Prostate gland (tissue), 2 donors: ENCODE data around the gene BTBD9. TPM values are rescaled to one million over a fixed set of nuclear protein-coding genes. Genes with fewer than 3 reads are reported as not detected.

Experiments
- DNase-seq: peaks from one replicate; pipeline ENCODE4 v3.0.0-alpha.2; 2019; ENCODE audit warnings: low spot score
- H3K27ac ChIP-seq, 2 donors: fragments of 200-600 bp; sonication (generic); 2 replicates each; pipeline ENCODE4 v1.5.1; 2017 to 2019
- H3K27me3 ChIP-seq: fragments of 200-600 bp; sonication (generic); replicated peaks from 2 replicates; pipeline ENCODE4 v1.5.1; 2019; ENCODE audit not compliant: insufficient read depth
- H3K36me3 ChIP-seq, 2 donors: fragments of 200-600 bp; sonication (generic); 1 replicate in 1 of 2; 2 replicates in 1 of 2; pipeline versions ENCODE4 v1.5.1 to v1.8.1; 2017 to 2019
- H3K4me1 ChIP-seq: fragments of 200-600 bp; sonication (generic); replicated peaks from 2 replicates; pipeline ENCODE4 v1.5.1; 2019
- H3K4me3 ChIP-seq, 2 donors: fragments of 200-600 bp; sonication (generic); 2 replicates each; pipeline ENCODE4 v1.5.1; 2017 to 2019
- H3K9me3 ChIP-seq: fragments of 200-600 bp; sonication (generic); 2 replicates; pipeline ENCODE4 v1.5.1; 2017
- POLR2A ChIP-seq: fragments of 450-650 bp; IDR thresholded peaks from one replicate; pipeline ENCODE4 v1.6.1; 2016; ENCODE audit warnings: antibody characterized with exemption, mild to moderate bottlenecking
- POLR2AphosphoS5 ChIP-seq: sonication (generic); formaldehyde crosslinking; IDR thresholded peaks from one replicate; pipeline ENCODE4 v1.6.1; 2017; ENCODE audit warnings: antibody characterized with exemption
- WGBS: methylation state at CpG from one replicate; pipeline ENCODE4 v1.1.5; 2018; 5-methylcytosine and 5-hydroxymethylcytosine counted together
- intact Hi-C: fragments of 100-400 bp; cut with DNase I; formaldehyde crosslinking; loops from one replicate; pipeline ENCODE4 v1.14.2; 2022
- total RNA-seq, 2 donors: library from RNA; depleted of rRNA; stranded (reverse); fragments of >200 nt; gene quantifications; one replicate each; pipeline ENCODE4 v1.1.0, GENCODE V29; 2016
- TF ChIP-seq, protein P1 (sequence below), 4 experiments: fragments of 200-600 bp in 2 of 4; fragments of 450-650 bp in 2 of 4; sonication (generic) in 2 of 4; IDR thresholded peaks; 1 replicate in 3 of 4; 2 replicates in 1 of 4; pipeline ENCODE4 v1.5.1; 2016 to 2019; ENCODE audit warnings: antibody characterized with exemption in 4 of 4, mild to moderate bottlenecking in 2 of 4, moderate library complexity in 2 of 4

The BTBD9 gene
- total RNA-seq, 2 donors from 2014 or later, result 11.2 to 17.4 TPM

DNA sequence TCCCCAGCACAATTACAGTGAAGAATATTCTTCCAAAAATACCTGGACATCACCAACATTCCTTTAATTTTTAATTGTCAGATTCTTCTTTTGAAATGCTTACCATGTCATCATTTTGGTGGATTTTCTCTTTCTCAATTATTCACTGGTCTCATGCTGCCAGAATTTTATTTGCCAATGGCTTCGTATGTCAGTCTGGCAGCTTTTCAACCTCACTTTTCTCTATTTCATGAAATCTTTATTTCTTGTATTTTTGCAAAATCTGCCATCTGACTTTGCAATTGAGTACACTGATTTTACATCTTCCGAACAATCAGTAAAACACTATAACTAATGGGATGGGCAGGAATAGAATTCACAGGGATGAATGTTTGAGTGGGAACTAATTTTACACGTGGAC, 84.1 kb downstream of the BTBD9 start:
- WGBS, result 70% methylated on average over 3 of the region's 3 CpGs
- H3K27me3 ChIP-seq, result no peaks in the 10 kb centered on the region
- intact Hi-C loops, result no loop called here
- H3K9me3 ChIP-seq, result no peaks in the 10 kb centered on the region
- H3K4me3 ChIP-seq, result no peak overlapping the region
- TF ChIP-seq, protein P1, sequence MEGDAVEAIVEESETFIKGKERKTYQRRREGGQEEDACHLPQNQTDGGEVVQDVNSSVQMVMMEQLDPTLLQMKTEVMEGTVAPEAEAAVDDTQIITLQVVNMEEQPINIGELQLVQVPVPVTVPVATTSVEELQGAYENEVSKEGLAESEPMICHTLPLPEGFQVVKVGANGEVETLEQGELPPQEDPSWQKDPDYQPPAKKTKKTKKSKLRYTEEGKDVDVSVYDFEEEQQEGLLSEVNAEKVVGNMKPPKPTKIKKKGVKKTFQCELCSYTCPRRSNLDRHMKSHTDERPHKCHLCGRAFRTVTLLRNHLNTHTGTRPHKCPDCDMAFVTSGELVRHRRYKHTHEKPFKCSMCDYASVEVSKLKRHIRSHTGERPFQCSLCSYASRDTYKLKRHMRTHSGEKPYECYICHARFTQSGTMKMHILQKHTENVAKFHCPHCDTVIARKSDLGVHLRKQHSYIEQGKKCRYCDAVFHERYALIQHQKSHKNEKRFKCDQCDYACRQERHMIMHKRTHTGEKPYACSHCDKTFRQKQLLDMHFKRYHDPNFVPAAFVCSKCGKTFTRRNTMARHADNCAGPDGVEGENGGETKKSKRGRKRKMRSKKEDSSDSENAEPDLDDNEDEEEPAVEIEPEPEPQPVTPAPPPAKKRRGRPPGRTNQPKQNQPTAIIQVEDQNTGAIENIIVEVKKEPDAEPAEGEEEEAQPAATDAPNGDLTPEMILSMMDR (IDR thresholded peaks at IDR 0.05), result no peak
- TF ChIP-seq POLR2AphosphoS5 (no peak), POLR2A (no peak)
- no peaks in the 10 kb centered on the region for H3K4me1 ChIP-seq
- no peaks in the 10 kb centered on the region for H3K36me3 ChIP-seq
- no peak overlapping the region for H3K27ac ChIP-seq
- DNase-seq, result no peak

DNA sequence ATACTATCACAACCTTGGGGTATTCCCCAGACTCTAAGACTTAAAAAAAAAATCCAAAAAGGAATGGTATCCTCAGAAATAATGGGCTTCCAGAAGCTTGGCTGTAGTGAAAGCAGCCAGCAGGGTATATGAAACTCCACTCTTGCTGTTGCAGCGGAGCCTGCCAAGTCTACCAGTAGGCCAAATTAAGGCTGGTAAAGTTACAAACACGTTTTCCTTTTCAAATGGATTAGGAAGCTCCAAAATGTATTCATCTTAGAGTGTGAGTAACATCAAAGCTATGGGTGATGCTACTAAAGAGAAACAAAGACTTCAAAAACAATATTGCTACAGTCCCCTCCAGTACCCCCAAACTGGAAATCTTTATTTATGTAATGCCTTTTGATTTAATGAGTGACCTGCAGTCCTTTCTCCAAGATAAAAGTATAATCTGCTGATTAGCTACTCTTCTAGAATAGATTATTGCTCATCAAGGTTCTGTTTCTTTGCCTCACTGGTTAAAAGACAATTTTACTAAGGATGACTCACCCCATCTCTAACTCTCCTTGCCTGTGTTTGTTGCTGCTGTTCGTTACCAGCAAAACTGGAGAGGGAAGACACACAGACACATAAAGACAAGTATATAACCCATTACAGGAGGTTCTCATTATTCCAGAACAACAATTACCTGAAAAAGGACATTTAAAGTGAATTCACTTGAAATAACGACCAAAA, 84.9 kb downstream of the BTBD9 start:
- Histone ChIP-seq H3K4me1 (no peaks in the 10 kb centered on the region), H3K27me3 (no peaks in the 10 kb centered on the region), H3K9me3 (no peaks in the 10 kb centered on the region), H3K27ac (no peak overlapping the region), H3K4me3 (no peak overlapping the region), H3K36me3 (no peaks in the 10 kb centered on the region)
- no peak for DNase-seq
- 64% methylated on average over 4 of the region's 4 CpGs for WGBS
- intact Hi-C loops, result no loop called here
- TF ChIP-seq POLR2AphosphoS5 (no peak), POLR2A (no peak)
- TF ChIP-seq, protein P1 (IDR thresholded peaks at IDR 0.05), result no peak

DNA sequence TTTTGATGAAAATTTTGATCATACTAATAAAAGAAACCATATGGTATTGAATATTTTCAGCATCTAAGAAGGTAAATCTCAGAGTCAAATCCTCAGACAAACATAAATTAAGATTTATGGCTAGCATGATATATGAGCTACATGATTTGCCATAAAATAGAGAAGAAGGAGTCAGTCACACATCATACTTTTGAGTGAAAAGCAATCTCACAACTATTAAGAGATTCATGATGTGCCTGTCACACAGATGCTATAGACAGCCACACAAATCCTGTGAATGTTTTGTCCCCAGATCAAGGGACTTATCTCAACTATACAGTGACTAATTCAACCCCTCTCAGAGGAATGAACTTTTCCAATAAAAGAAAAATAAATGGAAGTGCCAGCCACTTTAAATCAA, 85.7 kb downstream of the BTBD9 start:
- H3K27ac ChIP-seq, result no peak overlapping the region
- H3K4me3 ChIP-seq, result no peak overlapping the region
- no peaks in the 10 kb centered on the region for H3K36me3 ChIP-seq
- no peaks in the 10 kb centered on the region for H3K4me1 ChIP-seq
- intact Hi-C loops, result no loop called here
- no peak for TF ChIP-seq POLR2AphosphoS5
- no peak for TF ChIP-seq POLR2A
- TF ChIP-seq, protein P1 (IDR thresholded peaks at IDR 0.05), result no peak
- H3K9me3 ChIP-seq, result no peaks in the 10 kb centered on the region
- H3K27me3 ChIP-seq, result no peaks in the 10 kb centered on the region
- DNase-seq, result no peak

DNA sequence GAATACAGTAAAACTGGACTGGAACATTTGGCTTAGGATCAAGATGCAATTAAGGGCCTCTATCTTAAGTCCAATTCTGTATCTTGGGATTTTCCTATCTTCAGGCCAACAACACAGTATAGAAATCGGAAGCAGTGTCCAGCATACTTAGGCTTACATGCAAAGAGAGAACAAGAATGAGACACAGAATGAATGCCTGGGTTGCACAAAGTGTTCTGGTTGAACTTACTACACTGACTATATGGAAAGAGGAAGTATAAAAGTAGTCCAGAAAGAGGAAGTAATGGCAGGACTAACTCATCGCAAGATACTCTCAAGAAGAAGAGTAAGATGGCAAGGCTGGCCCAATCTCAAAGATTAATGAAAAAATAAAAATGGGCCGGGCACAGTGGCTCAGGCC, 87.6 kb downstream of the BTBD9 start:
- Histone ChIP-seq H3K9me3 (no peaks in the 10 kb centered on the region), H3K36me3 (no peaks in the 10 kb centered on the region), H3K4me1 (no peaks in the 10 kb centered on the region), H3K27ac (no peak overlapping the region), H3K27me3 (no peaks in the 10 kb centered on the region), H3K4me3 (no peak overlapping the region)
- WGBS, result 85% methylated on average over 3 of the region's 3 CpGs
- intact Hi-C loops, result no loop called here
- no peak for DNase-seq
- TF ChIP-seq, protein P1 (IDR thresholded peaks at IDR 0.05), result no peak
- no peak for TF ChIP-seq POLR2A
- no peak for TF ChIP-seq POLR2AphosphoS5

DNA sequence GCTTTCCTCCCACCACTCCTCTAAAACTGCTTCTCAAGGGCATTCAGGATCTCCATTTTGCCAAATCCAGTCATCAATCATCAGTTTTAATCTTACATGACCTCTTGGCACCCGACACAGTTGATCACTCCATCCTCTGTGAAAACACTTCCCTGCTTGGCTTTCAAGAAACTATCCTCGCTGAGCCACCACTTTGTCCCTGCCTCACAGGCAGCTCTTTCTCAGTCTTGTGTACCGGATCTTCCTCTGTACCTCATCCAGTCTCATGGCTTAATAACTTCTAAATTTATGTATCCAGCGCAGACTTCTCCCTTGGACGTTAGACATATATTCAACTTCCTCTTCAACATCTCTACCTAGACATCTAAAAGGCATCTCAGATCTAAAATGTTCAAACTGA, 89.9 kb downstream of the BTBD9 start:
- H3K27ac ChIP-seq, result no peak overlapping the region
- no peak for DNase-seq
- TF ChIP-seq POLR2A, result no peak
- TF ChIP-seq POLR2AphosphoS5, result no peak
- TF ChIP-seq, protein P1 (IDR thresholded peaks at IDR 0.05), result no peak
- H3K36me3 ChIP-seq, result no peaks in the 10 kb centered on the region
- intact Hi-C loops, result no loop called here
- H3K4me1 ChIP-seq, result no peaks in the 10 kb centered on the region
- WGBS, result 93% methylated on average over 5 of the region's 5 CpGs
- no peaks in the 10 kb centered on the region for H3K27me3 ChIP-seq
- H3K9me3 ChIP-seq, result no peaks in the 10 kb centered on the region
- H3K4me3 ChIP-seq, result no peak overlapping the region
